ENCODE results near the gene NCAPH2.

- TF ChIP-seq CTCF (IDR thresholded peaks at IDR 0.05): no peak
- TF ChIP-seq POLR2A (IDR thresholded peaks at IDR 0.05): no peak
These were observed 16.0 kb downstream of the NCAPH2 start for GRCh38 chr22:50523806-50524675.
